NT2/D1 (cell line): ENCODE measurements around the gene FOXD4L4.
"Not testable (repeated sequence)": the region's sequence is repeated elsewhere in the genome, so short reads cannot be mapped to it uniquely, and the experiment has no call there.

Source experiments
- DNase-seq: peaks from one replicate; pipeline ENCODE4 v3.0.0-alpha.2; 2011; ENCODE audit warnings: low read depth, low spot score
- H3K27me3 ChIP-seq: 2 replicates; pipeline ENCODE4 v1.6.0; 2011; ENCODE audit warnings: mild to moderate bottlenecking; ENCODE audit not compliant: insufficient read length, insufficient read depth
- H3K36me3 ChIP-seq: 2 replicates; pipeline ENCODE4 v1.6.1; 2011; ENCODE audit warnings: mild to moderate bottlenecking, low read length, mixed read lengths; ENCODE audit not compliant: insufficient read depth, insufficient read length
- H3K4me1 ChIP-seq: 2 replicates; pipeline ENCODE4 v1.5.1; 2011; ENCODE audit not compliant: insufficient read depth, insufficient read length
- H3K4me3 ChIP-seq: 2 replicates; pipeline ENCODE4 v1.5.1; 2011; ENCODE audit warnings: low read depth; ENCODE audit not compliant: insufficient read length
- H3K9ac ChIP-seq: 2 replicates; pipeline ENCODE4 v1.6.0; 2011; ENCODE audit warnings: low read depth; ENCODE audit not compliant: insufficient read length
- H3K9me3 ChIP-seq: 2 replicates; pipeline ENCODE4 v1.5.1; 2011; ENCODE audit warnings: mild to moderate bottlenecking, low read length; ENCODE audit not compliant: insufficient read depth

The FOXD4L4 gene

DNA sequence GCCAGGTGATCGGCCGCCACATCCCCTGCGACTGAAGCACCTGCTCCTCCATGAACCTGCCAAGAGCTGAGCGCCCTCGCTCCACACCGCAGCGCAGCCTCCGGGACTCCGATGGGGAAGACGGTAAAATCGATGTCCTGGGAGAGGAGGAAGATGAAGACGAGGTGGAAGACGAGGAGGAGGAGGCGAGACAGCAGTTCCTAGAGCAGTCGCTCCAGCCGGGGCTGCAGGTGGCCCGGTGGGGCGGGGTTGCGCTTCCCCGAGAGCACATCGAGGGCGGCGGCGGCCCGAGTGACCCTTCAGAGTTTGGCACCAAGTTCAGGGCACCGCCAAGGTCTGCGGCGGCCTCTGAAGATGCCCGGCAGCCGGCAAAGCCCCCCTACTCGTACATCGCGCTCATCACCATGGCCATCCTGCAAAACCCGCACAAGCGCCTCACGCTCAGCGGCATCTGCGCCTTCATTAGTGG, at the start of gene FOXD4L4:
Gene FOXD4L4 (plus strand): TSS at position 51 of the 469 bp plus-strand sequence. CDS start 0 bp downstream, at position 51.
- not testable (repeated sequence) for H3K4me1 ChIP-seq, H3K9ac ChIP-seq, H3K9me3 ChIP-seq, DNase-seq, H3K36me3 ChIP-seq, H3K4me3 ChIP-seq
- peaks cover 18% of the 10 kb centered on the region for H3K27me3 ChIP-seq

DNA sequence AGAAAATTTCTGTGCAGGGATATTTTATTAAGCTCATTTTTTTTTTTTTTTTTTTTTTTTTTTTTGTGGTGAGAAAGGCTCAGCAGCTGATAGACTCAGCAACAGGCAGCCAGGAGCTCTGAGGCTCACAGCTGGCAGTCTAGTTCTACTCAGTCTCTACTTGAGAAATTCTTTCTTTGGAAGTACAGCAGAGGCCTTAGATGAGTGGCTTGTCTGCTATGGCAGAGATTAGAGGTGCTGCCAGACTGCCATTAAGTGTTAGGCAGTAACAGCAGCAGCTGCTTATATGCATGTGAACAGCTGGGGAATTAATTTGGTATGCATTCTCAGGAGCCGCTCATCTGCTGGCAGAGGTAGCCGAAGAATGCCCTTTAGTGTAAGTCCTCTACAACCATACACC, 33.4 kb upstream of the FOXD4L4 start:
- H3K4me3 ChIP-seq, H3K36me3 ChIP-seq, H3K9ac ChIP-seq, DNase-seq, H3K9me3 ChIP-seq, H3K27me3 ChIP-seq, H3K4me1 ChIP-seq: not testable (repeated sequence)

DNA sequence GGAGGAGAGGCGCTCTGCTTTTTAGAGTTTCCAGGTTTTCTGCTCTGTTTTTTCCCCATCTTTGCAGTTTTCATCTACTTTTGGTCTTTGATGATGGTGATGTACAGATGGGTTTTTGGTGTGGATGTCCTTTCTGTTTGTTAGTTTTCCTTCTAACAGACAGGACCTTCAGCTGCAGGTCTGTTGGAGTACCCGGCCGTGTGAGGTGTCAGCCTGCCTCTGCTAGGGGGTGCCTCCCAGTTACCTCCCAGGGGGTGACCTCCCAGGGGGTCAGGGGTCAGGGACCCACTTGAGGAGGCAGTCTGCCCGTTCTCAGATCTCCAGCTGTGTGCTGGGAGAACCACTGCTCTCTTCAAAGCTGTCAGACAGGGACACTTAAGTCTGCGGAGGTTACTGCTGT, 22.5 kb upstream of the FOXD4L4 start:
- not testable (repeated sequence) for H3K4me1 ChIP-seq, H3K4me3 ChIP-seq, H3K36me3 ChIP-seq, H3K27me3 ChIP-seq, H3K9ac ChIP-seq, H3K9me3 ChIP-seq, DNase-seq

- H3K4me3 ChIP-seq, H3K36me3 ChIP-seq, H3K9me3 ChIP-seq, DNase-seq, H3K9ac ChIP-seq, H3K4me1 ChIP-seq: not testable (repeated sequence)
- peaks cover 18% of the 10 kb centered on the region for H3K27me3 ChIP-seq
Measured at GRCh38 chr9:65738133-65738532, 1.2 kb downstream of the FOXD4L4 start.
